Activated CD4-positive, CD25-positive, alpha-beta regulatory T cell treated with anti-CD3 and anti-CD28 coated beads, Interleukin-2, amount 50 U/mL, for 72 hours (primary cell): ENCODE data around the gene RELN.
"Not testable (repeated sequence)": the region's sequence is repeated elsewhere in the genome, so short reads cannot be mapped to it uniquely, and the experiment has no call there.

Source experiments
- DNase-seq: peaks from one replicate; pipeline ENCODE4 v3.0.0; 2021

Gene RELN

GRCh38 chr7:103940382-103941268, 48.8 kb downstream of the RELN start:
- DNase-seq, result no peak

GRCh38 chr7:103937680-103938079, 51.8 kb downstream of the RELN start:
- DNase-seq, result no peak

- DNase-seq, result no peak
These were observed 52.9 kb downstream of the RELN start for GRCh38 chr7:103936558-103936957.

- no peak for DNase-seq
These were observed 55.0 kb downstream of the RELN start for GRCh38 chr7:103934508-103934907.

- no peak for DNase-seq
These were observed 57.1 kb downstream of the RELN start for GRCh38 chr7:103932389-103932788.

GRCh38 chr7:103929901-103930311, 59.6 kb downstream of the RELN start:
- DNase-seq, result no peak

- DNase-seq, result no peak
These were observed 60.9 kb downstream of the RELN start for GRCh38 chr7:103928581-103928980.

- no peak for DNase-seq
These were observed 65.3 kb downstream of the RELN start for GRCh38 chr7:103924184-103924583.

GRCh38 chr7:103922407-103922806, 67.1 kb downstream of the RELN start:
- DNase-seq, result no peak

- no peak for DNase-seq
These were observed 67.8 kb downstream of the RELN start for GRCh38 chr7:103921692-103922091.

- DNase-seq, result no peak
These were observed 70.1 kb downstream of the RELN start for GRCh38 chr7:103919272-103919868.

GRCh38 chr7:103918631-103919271, 70.7 kb downstream of the RELN start:
- DNase-seq, result no peak

- no peak for DNase-seq
These were observed 73.6 kb downstream of the RELN start for GRCh38 chr7:103915680-103916357.

GRCh38 chr7:103914147-103914899, 75.1 kb downstream of the RELN start:
- no peak for DNase-seq

- DNase-seq, result no peak
These were observed 76.4 kb downstream of the RELN start for GRCh38 chr7:103912891-103913605.

- DNase-seq, result not testable (repeated sequence)
These were observed 78.4 kb downstream of the RELN start for GRCh38 chr7:103911015-103911414.

- DNase-seq, result no peak
These were observed 83.5 kb downstream of the RELN start for GRCh38 chr7:103905997-103906396.

- no peak for DNase-seq
These were observed 86.5 kb downstream of the RELN start for GRCh38 chr7:103902917-103903316.

GRCh38 chr7:103896826-103897225, 92.6 kb downstream of the RELN start:
- not testable (repeated sequence) for DNase-seq

- DNase-seq, result no peak
These were observed 94.5 kb downstream of the RELN start for GRCh38 chr7:103894656-103895596.

- no peak for DNase-seq
These were observed 96.1 kb downstream of the RELN start for GRCh38 chr7:103893350-103893749.
